H9 (cell line): ENCODE results near the gene GALNS. TPM values are rescaled to one million over a fixed set of nuclear protein-coding genes. Genes with fewer than 3 reads are reported as not detected.
A peak's percentile ranks its signal among the peaks of the same experiment; 100 is the strongest.

Source experiments
- DNase-seq: peaks from one replicate; pipeline ENCODE4 v3.0.0-alpha.2; 2017
- H2AFZ ChIP-seq: one replicate; pipeline ENCODE4 v1.6.1; 2013; ENCODE audit warnings: mild to moderate bottlenecking, low read length, control low read depth, moderate library complexity
- H2AK5ac ChIP-seq: 2 replicates; pipeline ENCODE4 v1.6.1; 2013; ENCODE audit warnings: low read length, control low read depth, mixed read lengths; ENCODE audit not compliant: insufficient read length
- H2BK120ac ChIP-seq: one replicate; pipeline ENCODE4 v1.6.1; 2013; ENCODE audit warnings: low read depth, mild to moderate bottlenecking, low read length, control low read depth, inconsistent platforms; ENCODE audit not compliant: poor library complexity, severe bottlenecking
- H2BK12ac ChIP-seq: 2 replicates; pipeline ENCODE4 v1.6.1; 2013; ENCODE audit warnings: low read length, control low read depth, mixed read lengths, low read depth; ENCODE audit not compliant: insufficient read length
- H2BK15ac ChIP-seq: 2 replicates; pipeline ENCODE4 v1.6.1; 2013; ENCODE audit warnings: low read depth, low read length, control low read depth
- H2BK20ac ChIP-seq: one replicate; pipeline ENCODE4 v1.6.1; 2013; ENCODE audit warnings: low read depth, mild to moderate bottlenecking, low read length, control low read depth, inconsistent platforms; ENCODE audit not compliant: poor library complexity, severe bottlenecking
- H2BK5ac ChIP-seq: 2 replicates; pipeline ENCODE4 v1.6.1; 2013; ENCODE audit warnings: low read length, control low read depth, mixed read lengths; ENCODE audit not compliant: insufficient read length
- H3K14ac ChIP-seq: 2 replicates; pipeline ENCODE4 v1.6.1; 2013; ENCODE audit warnings: low read length, control low read depth; ENCODE audit not compliant: insufficient read depth
- H3K18ac ChIP-seq: 2 replicates; pipeline ENCODE4 v1.6.1; 2013; ENCODE audit warnings: low read depth, mild to moderate bottlenecking, mixed read lengths, low read length, control low read depth; ENCODE audit not compliant: insufficient read length
- H3K23ac ChIP-seq: 2 replicates; pipeline ENCODE4 v1.6.1; 2013; ENCODE audit warnings: low read length, control low read depth, mixed read lengths, low read depth; ENCODE audit not compliant: insufficient read length
- H3K23me2 ChIP-seq: 2 replicates; pipeline ENCODE4 v1.6.1; 2013; ENCODE audit warnings: low read depth, mild to moderate bottlenecking, mixed read lengths, low read length, control low read depth; ENCODE audit not compliant: insufficient read length, poor library complexity, severe bottlenecking
- H3K27ac ChIP-seq: 2 replicates; pipeline ENCODE4 v1.5.1; 2013; ENCODE audit warnings: low read length, control low read depth, mixed read lengths, low read depth; ENCODE audit not compliant: insufficient read length
- H3K27me3 ChIP-seq: 2 replicates; pipeline ENCODE4 v1.6.1; 2013; ENCODE audit warnings: low read length, control low read depth, inconsistent platforms; ENCODE audit not compliant: insufficient read depth
- H3K4ac ChIP-seq: 2 replicates; pipeline ENCODE4 v1.6.1; 2013; ENCODE audit warnings: low read depth, mild to moderate bottlenecking, control low read depth, inconsistent platforms, low read length, moderate library complexity
- H3K4me1 ChIP-seq: 2 replicates; pipeline ENCODE4 v1.6.1; 2013; ENCODE audit warnings: low read length, control low read depth, inconsistent platforms; ENCODE audit not compliant: insufficient read depth
- H3K4me2 ChIP-seq: 2 replicates; pipeline ENCODE4 v1.6.1; 2013; ENCODE audit warnings: low read length, control low read depth, mixed read lengths; ENCODE audit not compliant: insufficient read length, insufficient read depth
- H3K56ac ChIP-seq: 2 replicates; pipeline ENCODE4 v1.6.1; 2013; ENCODE audit warnings: low read depth, mild to moderate bottlenecking, mixed read lengths, low read length, control low read depth; ENCODE audit not compliant: insufficient read length
- H3K79me1 ChIP-seq: 2 replicates; pipeline ENCODE4 v1.6.1; 2013; ENCODE audit warnings: low read depth, mild to moderate bottlenecking, moderate library complexity, low read length, control low read depth, inconsistent platforms; ENCODE audit not compliant: insufficient read depth, poor library complexity, severe bottlenecking
- H3K79me2 ChIP-seq: 2 replicates; pipeline ENCODE4 v1.6.1; 2013; ENCODE audit warnings: low read length, control low read depth, inconsistent platforms; ENCODE audit not compliant: insufficient read depth
- H3K9ac ChIP-seq: 2 replicates; pipeline ENCODE4 v1.6.1; 2013; ENCODE audit warnings: low read length, control low read depth, mixed read lengths; ENCODE audit not compliant: insufficient read length; ENCODE audit errors: extremely low read depth
- H3K9me3 ChIP-seq: one replicate; pipeline ENCODE4 v1.6.1; 2013; ENCODE audit warnings: low read depth, low read length, inconsistent platforms; ENCODE audit not compliant: control insufficient read depth
- H3T11ph ChIP-seq: one replicate; pipeline ENCODE4 v1.6.1; 2013; ENCODE audit warnings: mild to moderate bottlenecking, low read length, control low read depth, inconsistent platforms
- H4K20me1 ChIP-seq: one replicate; pipeline ENCODE4 v1.6.1; 2013; ENCODE audit not compliant: control insufficient read depth, insufficient read length, insufficient read depth
- H4K5ac ChIP-seq: 2 replicates; pipeline ENCODE4 v1.6.1; 2013; ENCODE audit warnings: low read depth, mild to moderate bottlenecking, mixed read lengths, low read length, control low read depth; ENCODE audit not compliant: insufficient read length
- H4K8ac ChIP-seq: replicated peaks from 2 replicates; pipeline ENCODE4 v1.6.1; 2013; ENCODE audit warnings: low read length, control low read depth, mixed read lengths, low read depth; ENCODE audit not compliant: insufficient read length
- H4K91ac ChIP-seq: 2 replicates; pipeline ENCODE4 v1.6.1; 2013; ENCODE audit warnings: low read depth, mild to moderate bottlenecking, moderate library complexity, mixed read lengths, low read length, control low read depth; ENCODE audit not compliant: insufficient read length
- H3K27ac Mint-ChIP-seq, 3 experiments: 2 replicates in 2 of 3; 3 replicates in 1 of 3; pipeline ENCODE4 v1.8.0; 2020 to 2021; ENCODE audit warnings: mixed read lengths in 3 of 3, mild to moderate bottlenecking in 1 of 3, moderate library complexity in 1 of 3
- H3K27me3 Mint-ChIP-seq: 2 replicates; pipeline ENCODE4 v1.8.0; 2021; ENCODE audit warnings: low read depth, mild to moderate bottlenecking, moderate library complexity, mixed read lengths
- H3K36me3 Mint-ChIP-seq, 3 experiments: 2 replicates in 2 of 3; 3 replicates in 1 of 3; pipeline ENCODE4 v1.8.0; 2020 to 2021; ENCODE audit warnings: low read depth in 3 of 3, mixed read lengths in 3 of 3; ENCODE audit not compliant: insufficient read depth in 1 of 3
- H3K4me1 Mint-ChIP-seq, 2 experiments: 2 replicates each; pipeline ENCODE4 v1.8.0; 2020; ENCODE audit warnings: mixed read lengths in 2 of 2
- H3K4me3 Mint-ChIP-seq, 2 experiments: 2 replicates in 1 of 2; 3 replicates in 1 of 2; pipeline ENCODE4 v1.8.0; 2020 to 2021; ENCODE audit warnings: mild to moderate bottlenecking in 2 of 2, mixed read lengths in 2 of 2, moderate library complexity in 1 of 2
- H3K9me3 Mint-ChIP-seq, 2 experiments: 2 replicates in 1 of 2; 3 replicates in 1 of 2; pipeline ENCODE4 v1.8.0; 2020; ENCODE audit warnings: mild to moderate bottlenecking in 2 of 2, mixed read lengths in 2 of 2, moderate library complexity in 1 of 2
- CTCF ChIP-seq: fragments of 200-600 bp; sonication (generic); conservative IDR thresholded peaks from 3 replicates; pipeline ENCODE4 v1.8.0; 2021; ENCODE audit warnings: antibody characterized with exemption, mild to moderate bottlenecking
- WGBS: extraction: QIAGEN DNeasy Blood & Tissue Kit; methylation state at CpG from one replicate; pipeline ENCODE4 v1.1.7; 2013; ENCODE audit warnings: missing lambda C conversion rate, low lambda C conversion rate, mixed read lengths; ENCODE audit not compliant: insufficient read length; ENCODE audit errors: extremely low coverage; 5-methylcytosine and 5-hydroxymethylcytosine counted together
- total RNA-seq: library from RNA; stranded (reverse); gene quantifications from 2 replicates; pipeline ENCODE4 v1.2.1, GENCODE V29; 2021

The GALNS gene
- total RNA-seq, 1 experiment from 2014 or later, result 20.3 TPM

- Histone ChIP-seq H3K79me1 (peaks cover 3% of the 10 kb centered on the region), H4K5ac (no peak overlapping the region), H3K14ac (no peak overlapping the region), H2BK15ac (no peak overlapping the region), H2BK12ac (no peak overlapping the region), H2BK120ac (no peak overlapping the region), H3T11ph (no peak overlapping the region), H2AFZ (no peak overlapping the region), H3K4ac (no peak overlapping the region), H3K27me3 (no peaks in the 10 kb centered on the region), H3K4me1 (peaks cover 8% of the 10 kb centered on the region; the same call in 1 of the 2 replicates), H2BK20ac (no peak overlapping the region), H3K4me2 (no peak overlapping the region), H4K8ac (no peak overlapping the region), H3K9ac (no peak overlapping the region), H2BK5ac (no peak overlapping the region), H3K79me2 (no peaks in the 10 kb centered on the region; the same call in 1 of the 2 replicates), H4K91ac (no peak overlapping the region), H3K18ac (no peak overlapping the region), H2AK5ac (no peak overlapping the region), H3K23me2 (no peaks in the 10 kb centered on the region), H3K9me3 (no peaks in the 10 kb centered on the region), H4K20me1 (no peaks in the 10 kb centered on the region), H3K27ac (no peak overlapping the region), H3K23ac (no peak overlapping the region), H3K56ac (no peak overlapping the region)
- no peak for DNase-seq
- no CpG with 5 or more reads among the region's 11 CpGs for WGBS
- H3K27me3 Mint-ChIP-seq, result no peaks in the 10 kb centered on the region
- H3K9me3 Mint-ChIP-seq, result no peaks in the 10 kb centered on the region
- no peak overlapping the region for H3K4me3 Mint-ChIP-seq
- H3K27ac Mint-ChIP-seq, result peak overlapping the region; percentile 12 to 71 (median 14); a peak in 3 of 7 replicates
- no peak for TF ChIP-seq CTCF
- H3K4me1 Mint-ChIP-seq, result peaks cover 33 to 59% of the 10 kb centered on the region in 2 experiments
- H3K36me3 Mint-ChIP-seq, result no peaks in the 10 kb centered on the region
Observed at GRCh38 chr16:88766975-88767374, 89.8 kb downstream of the GALNS start.
